Measurements from ENCODE around the gene DCLK2.

DNA sequence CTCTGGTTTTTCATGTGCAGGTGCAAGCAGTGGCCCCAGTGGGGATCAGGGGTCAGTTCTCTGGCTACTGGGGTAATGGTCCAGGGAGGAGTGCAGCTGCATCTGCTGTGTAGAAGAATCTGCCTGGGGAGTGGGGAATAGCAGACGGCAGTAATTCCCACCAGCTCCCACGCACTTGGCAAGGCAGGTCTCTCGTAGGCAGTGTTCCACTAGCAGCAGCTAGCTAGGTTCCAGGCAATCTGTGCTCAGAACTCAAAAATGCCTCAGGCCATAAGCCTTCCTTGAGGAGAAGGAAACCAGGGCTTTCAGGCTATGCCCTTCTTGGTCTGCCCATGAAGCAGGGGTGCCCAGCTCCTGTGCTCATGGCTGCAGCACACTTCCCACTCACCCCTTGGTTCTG lies 38.8 kb downstream of the DCLK2 start:
- TF ChIP-seq EP300 (IDR thresholded peaks at IDR 0.05; ENCODE audit: borderline replicate concordance), result no peak
- TF ChIP-seq ZBTB7A (IDR thresholded peaks at IDR 0.05; ENCODE audit: low read depth), result no peak
- TF ChIP-seq, protein P1, sequence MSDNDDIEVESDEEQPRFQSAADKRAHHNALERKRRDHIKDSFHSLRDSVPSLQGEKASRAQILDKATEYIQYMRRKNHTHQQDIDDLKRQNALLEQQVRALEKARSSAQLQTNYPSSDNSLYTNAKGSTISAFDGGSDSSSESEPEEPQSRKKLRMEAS (IDR thresholded peaks at IDR 0.05), result no peak
- no peak for TF ChIP-seq EGR1 (IDR thresholded peaks at IDR 0.05)
- TF ChIP-seq TAF1 (IDR thresholded peaks at IDR 0.05; ENCODE audit: low read depth), result no peak
- no peak for TF ChIP-seq RAD21 (IDR thresholded peaks at IDR 0.05; ENCODE audit: low read depth)
- TF ChIP-seq TEAD4 (IDR thresholded peaks at IDR 0.05), result no peak
- TF ChIP-seq, protein P2, sequence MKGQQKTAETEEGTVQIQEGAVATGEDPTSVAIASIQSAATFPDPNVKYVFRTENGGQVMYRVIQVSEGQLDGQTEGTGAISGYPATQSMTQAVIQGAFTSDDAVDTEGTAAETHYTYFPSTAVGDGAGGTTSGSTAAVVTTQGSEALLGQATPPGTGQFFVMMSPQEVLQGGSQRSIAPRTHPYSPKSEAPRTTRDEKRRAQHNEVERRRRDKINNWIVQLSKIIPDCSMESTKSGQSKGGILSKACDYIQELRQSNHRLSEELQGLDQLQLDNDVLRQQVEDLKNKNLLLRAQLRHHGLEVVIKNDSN (IDR thresholded peaks at IDR 0.05), result no peak
- no peak for TF ChIP-seq NFIC (IDR thresholded peaks at IDR 0.05)
- TF ChIP-seq CEBPB (IDR thresholded peaks at IDR 0.05), result no peak
